ENCODE data around the gene ZNF335. TPM values are rescaled to one million over a fixed set of nuclear protein-coding genes. Genes with fewer than 3 reads are reported as not detected.

The ZNF335 gene
- total and polyA plus RNA-seq, 2 of the 13 experiments (the other 11 are each of a cell fraction or from before 2014, with no cell fraction given), result 9.7 to 13.7 TPM

DNA sequence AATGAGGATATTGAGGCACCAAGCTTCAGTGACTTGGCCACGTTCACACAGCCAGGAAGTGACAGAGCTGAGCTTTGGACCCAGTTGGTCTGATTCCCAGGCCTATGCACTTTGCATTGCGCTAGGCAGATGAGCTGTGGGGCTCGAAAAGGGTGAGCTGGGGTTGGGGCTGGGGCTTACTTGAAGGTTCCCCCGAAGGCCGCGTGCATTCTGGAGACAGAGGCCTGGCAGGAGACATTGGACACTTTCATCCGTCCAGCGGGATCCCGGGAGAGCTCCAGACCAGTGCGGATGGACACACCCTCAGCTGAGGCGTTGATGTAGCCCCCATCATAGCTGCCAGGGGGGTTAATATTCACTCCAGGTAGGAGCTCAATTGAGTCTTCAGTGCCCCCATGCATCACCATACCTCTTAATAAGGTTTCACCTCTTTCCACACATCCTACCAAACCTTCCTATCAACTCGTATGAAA lies 62.6 kb downstream of the ZNF335 start (continued):
- no peak for TF ChIP-seq ETV6 (CRISPR knock-in tag; conservative IDR thresholded peaks at IDR 0.05)
- peak; percentile 15; the same call in 1 of the 2 replicates for TF ChIP-seq ZNF564 (CRISPR knock-in tag; IDR thresholded peaks at IDR 0.05)
- no peak for TF ChIP-seq TCF12 (IDR thresholded peaks at IDR 0.05)
- 0 out of 2 replicates have a peak, but pooled peaks have one; percentile 29 for TF ChIP-seq TCF12 (CRISPR knock-in tag; IDR thresholded peaks at IDR 0.05)
- TF ChIP-seq, protein P1, sequence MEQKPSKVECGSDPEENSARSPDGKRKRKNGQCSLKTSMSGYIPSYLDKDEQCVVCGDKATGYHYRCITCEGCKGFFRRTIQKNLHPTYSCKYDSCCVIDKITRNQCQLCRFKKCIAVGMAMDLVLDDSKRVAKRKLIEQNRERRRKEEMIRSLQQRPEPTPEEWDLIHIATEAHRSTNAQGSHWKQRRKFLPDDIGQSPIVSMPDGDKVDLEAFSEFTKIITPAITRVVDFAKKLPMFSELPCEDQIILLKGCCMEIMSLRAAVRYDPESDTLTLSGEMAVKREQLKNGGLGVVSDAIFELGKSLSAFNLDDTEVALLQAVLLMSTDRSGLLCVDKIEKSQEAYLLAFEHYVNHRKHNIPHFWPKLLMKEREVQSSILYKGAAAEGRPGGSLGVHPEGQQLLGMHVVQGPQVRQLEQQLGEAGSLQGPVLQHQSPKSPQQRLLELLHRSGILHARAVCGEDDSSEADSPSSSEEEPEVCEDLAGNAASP (CRISPR knock-in tag; IDR thresholded peaks at IDR 0.05; ENCODE audit: borderline replicate concordance), result peak; percentile 65
- TF ChIP-seq, protein P2, sequence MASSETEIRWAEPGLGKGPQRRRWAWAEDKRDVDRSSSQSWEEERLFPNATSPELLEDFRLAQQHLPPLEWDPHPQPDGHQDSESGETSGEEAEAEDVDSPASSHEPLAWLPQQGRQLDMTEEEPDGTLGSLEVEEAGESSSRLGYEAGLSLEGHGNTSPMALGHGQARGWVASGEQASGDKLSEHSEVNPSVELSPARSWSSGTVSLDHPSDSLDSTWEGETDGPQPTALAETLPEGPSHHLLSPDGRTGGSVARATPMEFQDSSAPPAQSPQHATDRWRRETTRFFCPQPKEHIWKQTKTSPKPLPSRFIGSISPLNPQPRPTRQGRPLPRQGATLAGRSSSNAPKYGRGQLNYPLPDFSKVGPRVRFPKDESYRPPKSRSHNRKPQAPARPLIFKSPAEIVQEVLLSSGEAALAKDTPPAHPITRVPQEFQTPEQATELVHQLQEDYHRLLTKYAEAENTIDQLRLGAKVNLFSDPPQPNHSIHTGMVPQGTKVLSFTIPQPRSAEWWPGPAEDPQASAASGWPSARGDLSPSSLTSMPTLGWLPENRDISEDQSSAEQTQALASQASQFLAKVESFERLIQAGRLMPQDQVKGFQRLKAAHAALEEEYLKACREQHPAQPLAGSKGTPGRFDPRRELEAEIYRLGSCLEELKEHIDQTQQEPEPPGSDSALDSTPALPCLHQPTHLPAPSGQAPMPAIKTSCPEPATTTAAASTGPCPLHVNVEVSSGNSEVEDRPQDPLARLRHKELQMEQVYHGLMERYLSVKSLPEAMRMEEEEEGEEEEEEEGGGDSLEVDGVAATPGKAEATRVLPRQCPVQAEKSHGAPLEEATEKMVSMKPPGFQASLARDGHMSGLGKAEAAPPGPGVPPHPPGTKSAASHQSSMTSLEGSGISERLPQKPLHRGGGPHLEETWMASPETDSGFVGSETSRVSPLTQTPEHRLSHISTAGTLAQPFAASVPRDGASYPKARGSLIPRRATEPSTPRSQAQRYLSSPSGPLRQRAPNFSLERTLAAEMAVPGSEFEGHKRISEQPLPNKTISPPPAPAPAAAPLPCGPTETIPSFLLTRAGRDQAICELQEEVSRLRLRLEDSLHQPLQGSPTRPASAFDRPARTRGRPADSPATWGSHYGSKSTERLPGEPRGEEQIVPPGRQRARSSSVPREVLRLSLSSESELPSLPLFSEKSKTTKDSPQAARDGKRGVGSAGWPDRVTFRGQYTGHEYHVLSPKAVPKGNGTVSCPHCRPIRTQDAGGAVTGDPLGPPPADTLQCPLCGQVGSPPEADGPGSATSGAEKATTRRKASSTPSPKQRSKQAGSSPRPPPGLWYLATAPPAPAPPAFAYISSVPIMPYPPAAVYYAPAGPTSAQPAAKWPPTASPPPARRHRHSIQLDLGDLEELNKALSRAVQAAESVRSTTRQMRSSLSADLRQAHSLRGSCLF (CRISPR knock-in tag; IDR thresholded peaks at IDR 0.05; ENCODE audit: borderline replicate concordance), result no peak
- TF ChIP-seq ASH2L (IDR thresholded peaks at IDR 0.05; ENCODE audit: insufficient read length, low read depth, low read length), result peak; percentile 25
- TF ChIP-seq ZSCAN22 (CRISPR knock-in tag; IDR thresholded peaks at IDR 0.05), result no peak
- 0 out of 2 replicates have a peak, but pooled peaks have one; percentile 2 for TF ChIP-seq YEATS2 (CRISPR knock-in tag; IDR thresholded peaks at IDR 0.05; ENCODE audit: borderline replicate concordance)
- peak; percentile 51; the same call in 1 of the 2 replicates for TF ChIP-seq PPARG (CRISPR knock-in tag; conservative IDR thresholded peaks at IDR 0.05)
- peak; percentile 66; the same call in 1 of the 2 replicates for TF ChIP-seq ZZZ3 (CRISPR knock-in tag; IDR thresholded peaks at IDR 0.05; ENCODE audit: borderline replicate concordance)
- peak; percentile 54 for TF ChIP-seq GABPB1 (CRISPR knock-in tag; IDR thresholded peaks at IDR 0.05)
- TF ChIP-seq, protein P3, sequence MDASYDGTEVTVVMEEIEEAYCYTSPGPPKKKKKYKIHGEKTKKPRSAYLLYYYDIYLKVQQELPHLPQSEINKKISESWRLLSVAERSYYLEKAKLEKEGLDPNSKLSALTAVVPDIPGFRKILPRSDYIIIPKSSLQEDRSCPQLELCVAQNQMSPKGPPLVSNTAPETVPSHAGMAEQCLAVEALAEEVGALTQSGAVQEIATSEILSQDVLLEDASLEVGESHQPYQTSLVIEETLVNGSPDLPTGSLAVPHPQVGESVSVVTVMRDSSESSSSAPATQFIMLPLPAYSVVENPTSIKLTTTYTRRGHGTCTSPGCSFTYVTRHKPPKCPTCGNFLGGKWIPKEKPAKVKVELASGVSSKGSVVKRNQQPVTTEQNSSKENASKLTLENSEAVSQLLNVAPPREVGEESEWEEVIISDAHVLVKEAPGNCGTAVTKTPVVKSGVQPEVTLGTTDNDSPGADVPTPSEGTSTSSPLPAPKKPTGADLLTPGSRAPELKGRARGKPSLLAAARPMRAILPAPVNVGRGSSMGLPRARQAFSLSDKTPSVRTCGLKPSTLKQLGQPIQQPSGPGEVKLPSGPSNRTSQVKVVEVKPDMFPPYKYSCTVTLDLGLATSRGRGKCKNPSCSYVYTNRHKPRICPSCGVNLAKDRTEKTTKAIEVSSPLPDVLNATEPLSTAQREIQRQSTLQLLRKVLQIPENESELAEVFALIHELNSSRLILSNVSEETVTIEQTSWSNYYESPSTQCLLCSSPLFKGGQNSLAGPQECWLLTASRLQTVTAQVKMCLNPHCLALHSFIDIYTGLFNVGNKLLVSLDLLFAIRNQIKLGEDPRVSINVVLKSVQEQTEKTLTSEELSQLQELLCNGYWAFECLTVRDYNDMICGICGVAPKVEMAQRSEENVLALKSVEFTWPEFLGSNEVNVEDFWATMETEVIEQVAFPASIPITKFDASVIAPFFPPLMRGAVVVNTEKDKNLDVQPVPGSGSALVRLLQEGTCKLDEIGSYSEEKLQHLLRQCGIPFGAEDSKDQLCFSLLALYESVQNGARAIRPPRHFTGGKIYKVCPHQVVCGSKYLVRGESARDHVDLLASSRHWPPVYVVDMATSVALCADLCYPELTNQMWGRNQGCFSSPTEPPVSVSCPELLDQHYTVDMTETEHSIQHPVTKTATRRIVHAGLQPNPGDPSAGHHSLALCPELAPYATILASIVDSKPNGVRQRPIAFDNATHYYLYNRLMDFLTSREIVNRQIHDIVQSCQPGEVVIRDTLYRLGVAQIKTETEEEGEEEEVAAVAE (CRISPR knock-in tag; IDR thresholded peaks at IDR 0.05; ENCODE audit: borderline replicate concordance), result no peak
- 0 out of 2 replicates have a peak, but pooled peaks have one; percentile 59 for TF ChIP-seq SALL2 (CRISPR knock-in tag; IDR thresholded peaks at IDR 0.05)
- peak; percentile 13; the same call in 1 of the 2 replicates for TF ChIP-seq ZNF605 (CRISPR knock-in tag; IDR thresholded peaks at IDR 0.05)
- TF ChIP-seq TCF7 (IDR thresholded peaks at IDR 0.05; ENCODE audit: low read depth), result no peak
- TF ChIP-seq, protein P4, sequence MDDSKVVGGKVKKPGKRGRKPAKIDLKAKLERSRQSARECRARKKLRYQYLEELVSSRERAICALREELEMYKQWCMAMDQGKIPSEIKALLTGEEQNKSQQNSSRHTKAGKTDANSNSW (CRISPR knock-in tag; IDR thresholded peaks at IDR 0.05; ENCODE audit: borderline replicate concordance), result no peak
- TF ChIP-seq ZNF460 (CRISPR knock-in tag; IDR thresholded peaks at IDR 0.05; ENCODE audit: borderline replicate concordance), result no peak
- TF ChIP-seq SRY (CRISPR knock-in tag; IDR thresholded peaks at IDR 0.05), result peak; percentile 75; the same call in 1 of the 2 replicates
- peak; percentile 52; the same call in 1 of the 2 replicates for TF ChIP-seq MXD4 (CRISPR knock-in tag; IDR thresholded peaks at IDR 0.05)

Data from HepG2 (cell line).